K562 (cell line): ENCODE data around the gene HSPA14. TPM values are rescaled to one million over a fixed set of nuclear protein-coding genes. Genes with fewer than 3 reads are reported as not detected.

ENCODE experiments used
- ATAC-seq: fragments of 200-7000 bp; cut with Tn5 transposase; 3 replicates; pipeline ENCODE4 v1.9.1; 2020; ENCODE audit warnings: moderate library complexity
- BruUV-seq: library from RNA; stranded (reverse); fragments of 400-500 nt; replicated peaks from 2 replicates; lab custom pipeline; 2021; lab: Mats Ljungman, UMichigan
- CTCF ChIA-PET: fragments of 300-600 bp; formaldehyde crosslinking; extraction: SDS; loops from one replicate; lab custom pipeline; 2021; ENCODE audit warnings: low intra/inter-chr PET ratio; lab: Yijun Ruan, JAX
- POLR2A ChIA-PET: fragments of 300-600, 350-650 bp; sonication (Branson Sonifier 250); formaldehyde crosslinking; extraction: SDS; loops from one replicate; lab custom pipeline; 2021; ENCODE audit warnings: antibody characterized with exemption, inconsistent platforms; lab: Yijun Ruan, JAX
- DNase-seq, 4 experiments: peaks; one replicate each; pipeline versions ENCODE4 v3.0.0 to v3.0.0-alpha.2; 2011 to 2018; ENCODE audit warnings: low spot score in 3 of 4, mixed read lengths in 3 of 4; ENCODE audit errors: extremely low read depth in 1 of 4
- FAIRE-seq: peaks from 2 replicates; lab custom pipeline; 2011; peaks lifted over from hg19 to GRCh38; lab: Jason Lieb, UNC
- H2AFZ ChIP-seq: 2 replicates; pipeline ENCODE4 v1.6.0; 2011; ENCODE audit warnings: low read depth, low read length, control low read depth, inconsistent platforms
- H3K27ac ChIP-seq: fragments of 200-600 bp; 3 replicates; pipeline ENCODE4 v1.8.0; 2011; ENCODE audit warnings: low read depth, mild to moderate bottlenecking, control low read depth, inconsistent platforms, low read length, moderate library complexity, mixed read lengths; ENCODE audit errors: extremely low read depth
- H3K27me3 ChIP-seq, 2 experiments: fragments of 300-600 bp in 1 of 2; 2 replicates in 1 of 2; 3 replicates in 1 of 2; pipeline versions ENCODE4 v1.6.0 to v1.8.0; 2011; ENCODE audit warnings: inconsistent platforms in 2 of 2, low read length in 2 of 2, mild to moderate bottlenecking in 1 of 2, mixed read lengths in 1 of 2, moderate library complexity in 1 of 2; ENCODE audit not compliant: control insufficient read depth in 2 of 2, insufficient read depth in 2 of 2
- H3K36me3 ChIP-seq: fragments of 300-600 bp; 3 replicates; pipeline ENCODE4 v1.8.0; 2011; ENCODE audit warnings: mild to moderate bottlenecking, low read length, inconsistent platforms; ENCODE audit not compliant: control insufficient read depth, insufficient read depth
- H3K4me1 ChIP-seq, 2 experiments: fragments of 200-600 bp in 1 of 2; replicated peaks in 1 of 2; 2 replicates in 1 of 2; 3 replicates in 1 of 2; pipeline versions ENCODE4 v1.5.1 to v1.8.0; 2011; ENCODE audit warnings: inconsistent platforms in 2 of 2, low read length in 2 of 2, mild to moderate bottlenecking in 1 of 2, mixed read lengths in 1 of 2, moderate library complexity in 1 of 2; ENCODE audit not compliant: control insufficient read depth in 2 of 2, insufficient read depth in 2 of 2
- H3K4me2 ChIP-seq: 2 replicates; pipeline ENCODE4 v1.6.1; 2011; ENCODE audit warnings: low read length, control low read depth, inconsistent platforms, mixed read lengths; ENCODE audit not compliant: insufficient read depth
- H3K4me3 ChIP-seq: fragments of 200-600 bp; sonication (generic), shearing (Covaris generic); 2 replicates; pipeline ENCODE4 v1.5.1; 2016; ENCODE audit warnings: control low read depth, inconsistent platforms
- H3K79me2 ChIP-seq: fragments of 200-600 bp; 3 replicates; pipeline ENCODE4 v1.8.0; 2011; ENCODE audit warnings: low read length, inconsistent platforms; ENCODE audit not compliant: control insufficient read depth, insufficient read depth
- H3K9ac ChIP-seq, 2 experiments: 2 replicates each; pipeline versions ENCODE4 v1.6.0 to v1.6.1; 2011; ENCODE audit warnings: low read depth in 2 of 2, low read length in 2 of 2, control low read depth in 1 of 2, inconsistent platforms in 1 of 2, mild to moderate bottlenecking in 1 of 2, mixed read lengths in 1 of 2; ENCODE audit not compliant: insufficient read depth in 1 of 2
- H3K9me1 ChIP-seq: one replicate; pipeline ENCODE4 v1.6.0; 2011; ENCODE audit warnings: inconsistent platforms, mild to moderate bottlenecking, low read length, moderate library complexity; ENCODE audit not compliant: control insufficient read depth, insufficient read depth
- H3K9me3 ChIP-seq: replicated peaks from 2 replicates; pipeline ENCODE4 v1.5.1; 2011; ENCODE audit warnings: low read depth, low read length, inconsistent platforms; ENCODE audit not compliant: control insufficient read depth, insufficient read depth
- H4K20me1 ChIP-seq: replicated peaks from 2 replicates; pipeline ENCODE4 v1.6.1; 2011; ENCODE audit warnings: low read length, inconsistent platforms, mixed read lengths; ENCODE audit not compliant: control insufficient read depth, insufficient read depth
- ELF2 ChIP-seq: fragments of 250-450 bp; sonication (Bioruptor Pico); IDR thresholded peaks from 2 replicates; pipeline ENCODE4 v1.5.0; 2021; ENCODE audit warnings: mild to moderate bottlenecking
- ERF ChIP-seq: fragments of 450-650 bp; formaldehyde crosslinking; IDR thresholded peaks from 2 replicates; pipeline ENCODE4 v1.4.0; 2020; ENCODE audit warnings: mild to moderate bottlenecking, mixed read lengths
- MCM7 ChIP-seq, 2 experiments: fragments of 450-650 bp; IDR thresholded peaks; 2 replicates each; pipeline ENCODE4 v1.6.1; 2016 to 2018
- MEF2A ChIP-seq: IDR thresholded peaks from 2 replicates; pipeline ENCODE4 v1.6.1; 2011; ENCODE audit warnings: low read depth, mild to moderate bottlenecking, low read length, moderate library complexity; ENCODE audit not compliant: control insufficient read depth
- MTA1 ChIP-seq: fragments of 450-650 bp; IDR thresholded peaks from 2 replicates; pipeline ENCODE4 v1.6.1; 2017; ENCODE audit warnings: borderline replicate concordance
- NFATC3 ChIP-seq: fragments of 450-650 bp; IDR thresholded peaks from 2 replicates; pipeline ENCODE4 v1.6.1; 2017; ENCODE audit warnings: mild to moderate bottlenecking
- NFIC ChIP-seq: fragments of 450-650 bp; IDR thresholded peaks from 2 replicates; pipeline ENCODE4 v1.6.1; 2017; ENCODE audit warnings: mild to moderate bottlenecking, inconsistent platforms
- POLR2A ChIP-seq: fragments of 450-650 bp; conservative IDR thresholded peaks from 2 replicates; pipeline ENCODE4 v1.6.1; 2016
- POLR2AphosphoS5 ChIP-seq: IDR thresholded peaks from 2 replicates; pipeline ENCODE4 v1.6.1; 2011; ENCODE audit warnings: mild to moderate bottlenecking, low read depth, low read length, moderate library complexity; ENCODE audit not compliant: control insufficient read depth, insufficient read depth
- POLR2B ChIP-seq: fragments of 450-650 bp; IDR thresholded peaks from 2 replicates; pipeline ENCODE4 v1.6.1; 2018; ENCODE audit warnings: low read depth; ENCODE audit not compliant: partially characterized antibody
- SUPT5H ChIP-seq: fragments of 450-650 bp; IDR thresholded peaks from 2 replicates; pipeline ENCODE4 v1.6.1; 2016
- TEAD2 ChIP-seq: fragments of 450-650 bp; IDR thresholded peaks from 2 replicates; pipeline ENCODE4 v1.6.1; 2016; ENCODE audit warnings: missing genetic modification characterization, control low read depth, missing compliant biosample characterization
- UBTF ChIP-seq, 2 experiments: IDR thresholded peaks; 2 replicates each; pipeline ENCODE4 v1.6.1; 2012; ENCODE audit warnings: improper control_type of control experiment in 2 of 2, low read depth in 2 of 2, low read length in 2 of 2, borderline replicate concordance in 1 of 2
- ZBED1 ChIP-seq: IDR thresholded peaks from 2 replicates; pipeline ENCODE4 v1.6.1; 2014
- ZNF212 ChIP-seq: fragments of 450-650 bp; formaldehyde crosslinking; IDR thresholded peaks from 2 replicates; pipeline ENCODE4 v1.4.0; 2020; ENCODE audit warnings: mild to moderate bottlenecking
- ZNF507 ChIP-seq: conservative IDR thresholded peaks from 2 replicates; pipeline ENCODE4 v1.6.1; 2017; ENCODE audit warnings: missing genetic modification characterization, missing compliant biosample characterization
- ZNF76 ChIP-seq: fragments of 250-450 bp; sonication (Bioruptor Pico); IDR thresholded peaks from 2 replicates; pipeline ENCODE4 v1.4.0; 2020; ENCODE audit warnings: mild to moderate bottlenecking, moderate library complexity, borderline replicate concordance
- WGBS: fragments of 100-300 bp; shearing (Covaris generic); methylation state at CpG from one replicate; pipeline ENCODE4 v1.1.6; 2016; ENCODE audit warnings: low coverage, mixed read lengths; ENCODE audit not compliant: insufficient coverage; ENCODE audit errors: missing lambda C conversion rate; 5-methylcytosine and 5-hydroxymethylcytosine counted together
- in situ Hi-C: fragments of 300-500 bp; cut with MboI; formaldehyde crosslinking; loops from 4 replicates; pipeline ENCODE4 v1.15.0; 2018; ENCODE audit warnings: inconsistent platforms, mixed read lengths
- intact Hi-C: fragments of 100-400 bp; cut with micrococcal nuclease; formaldehyde crosslinking; loops from 2 replicates; pipeline ENCODE4 v1.14.2; 2022
- polyA plus RNA-seq, 8 experiments: library from polyadenylated mRNA; depleted of rRNA in 4 of 8; stranded (reverse) in 5 of 8; unstranded in 3 of 8; fragments of >200 nt; fragmentation: Nextera tagmentation in 2 of 8; fragmentation: Illumina TruSeq in 1 of 8; extraction: Ambion mirVana in 2 of 8; extraction: Trizol in 1 of 8; gene quantifications; 2 replicates each; pipeline versions ENCODE4 v1.2.1 to v1.2.3, GENCODE V29; 2011 to 2014; ENCODE audit warnings: inconsistent platforms in 1 of 8, missing spikeins in 1 of 8
- total RNA-seq, 7 experiments: library from RNA; depleted of rRNA in 6 of 7; stranded (reverse); fragments of >200 nt in 6 of 7; fragmentation: Illumina TruSeq in 2 of 7; extraction: Trizol in 2 of 7; gene quantifications; 2 replicates each; pipeline versions ENCODE4 v1.2.1 to v1.2.3, GENCODE V29; 2011 to 2021; ENCODE audit warnings: low replicate concordance in 1 of 7

The HSPA14 gene
- total and polyA plus RNA-seq, 9 of the 15 experiments (the other 6 are each of a cell fraction or from before 2014, with no cell fraction given) = 41.9 to 75.0 (median 63.2) TPM

GRCh38 chr10:14911801-14912200 is 73.7 kb downstream of the HSPA14 start:
- Histone ChIP-seq H3K4me3 (no peak overlapping the region), H3K36me3 (peaks cover 88% of the 10 kb centered on the region), H3K27me3 (no peaks in the 10 kb centered on the region), H3K4me1 (no peaks in the 10 kb centered on the region), H3K9me1 (no peaks in the 10 kb centered on the region), H2AFZ (no peak overlapping the region), H3K27ac (no peak overlapping the region), H3K9me3 (peaks cover 7% of the 10 kb centered on the region), H4K20me1 (no peaks in the 10 kb centered on the region), H3K9ac (no peak overlapping the region), H3K79me2 (no peaks in the 10 kb centered on the region), H3K4me2 (no peak overlapping the region)
- DNase-seq (no peak), FAIRE-seq (no peak), ATAC-seq (no peak)
- POLR2A ChIA-PET = no interaction called here
- peak; percentile 46 for TF ChIP-seq POLR2A
- 0 out of 2 replicates have a peak, but pooled peaks have one; percentile 43 for TF ChIP-seq SUPT5H
- 0 out of 2 replicates have a peak, but pooled peaks have one; percentile 33 for TF ChIP-seq POLR2AphosphoS5
- no peak for TF ChIP-seq NFATC3
- TF ChIP-seq ELF2 (CRISPR knock-in tag) = no peak
- TF ChIP-seq MEF2A = no peak
- TF ChIP-seq ERF = no peak
- no peak for TF ChIP-seq ZNF212 (CRISPR knock-in tag)
- TF ChIP-seq TEAD2 = no peak
- TF ChIP-seq ZBED1 = no peak
- no peak for TF ChIP-seq ZNF507 (tag)
- peak; percentile 18 for TF ChIP-seq POLR2B
- TF ChIP-seq MCM7 (IDR thresholded peaks at IDR 0.05) = no peak
- TF ChIP-seq ZNF76 (CRISPR knock-in tag) = no peak
- no peak for TF ChIP-seq MTA1
- TF ChIP-seq NFIC = no peak
- TF ChIP-seq UBTF (IDR thresholded peaks at IDR 0.05; ENCODE audit: borderline replicate concordance in 1 of 2, low read depth in 2 of 2, low read length in 2 of 2) = no peak
- WGBS = 96% methylated on average over 3 of the region's 3 CpGs
- in situ Hi-C loops = no loop called here
- CTCF ChIA-PET = no interaction called here
- intact Hi-C loops = no loop called here
- BruUV-seq = no TSS peak
